ENCODE results near the gene AFAP1.

- no peak for TF ChIP-seq POLR2A (IDR thresholded peaks at IDR 0.05)
- TF ChIP-seq, protein P1, sequence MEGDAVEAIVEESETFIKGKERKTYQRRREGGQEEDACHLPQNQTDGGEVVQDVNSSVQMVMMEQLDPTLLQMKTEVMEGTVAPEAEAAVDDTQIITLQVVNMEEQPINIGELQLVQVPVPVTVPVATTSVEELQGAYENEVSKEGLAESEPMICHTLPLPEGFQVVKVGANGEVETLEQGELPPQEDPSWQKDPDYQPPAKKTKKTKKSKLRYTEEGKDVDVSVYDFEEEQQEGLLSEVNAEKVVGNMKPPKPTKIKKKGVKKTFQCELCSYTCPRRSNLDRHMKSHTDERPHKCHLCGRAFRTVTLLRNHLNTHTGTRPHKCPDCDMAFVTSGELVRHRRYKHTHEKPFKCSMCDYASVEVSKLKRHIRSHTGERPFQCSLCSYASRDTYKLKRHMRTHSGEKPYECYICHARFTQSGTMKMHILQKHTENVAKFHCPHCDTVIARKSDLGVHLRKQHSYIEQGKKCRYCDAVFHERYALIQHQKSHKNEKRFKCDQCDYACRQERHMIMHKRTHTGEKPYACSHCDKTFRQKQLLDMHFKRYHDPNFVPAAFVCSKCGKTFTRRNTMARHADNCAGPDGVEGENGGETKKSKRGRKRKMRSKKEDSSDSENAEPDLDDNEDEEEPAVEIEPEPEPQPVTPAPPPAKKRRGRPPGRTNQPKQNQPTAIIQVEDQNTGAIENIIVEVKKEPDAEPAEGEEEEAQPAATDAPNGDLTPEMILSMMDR (IDR thresholded peaks at IDR 0.05) = no peak
Measured at GRCh38 chr4:7852568-7853185, 87.0 kb downstream of the AFAP1 start.

Measured in esophagus squamous epithelium (tissue), 4 donors.